DOHH2 (cell line): ENCODE results near the gene MED17.

Source experiments
- EZH2phosphoT487 ChIP-seq: fragments of 200-600 bp; sonication (generic); IDR thresholded peaks from 2 replicates; pipeline ENCODE4 v1.6.1; 2017; ENCODE audit warnings: borderline replicate concordance, mild to moderate bottlenecking, antibody characterized with exemption, low read length, moderate library complexity, mixed read lengths
- TF ChIP-seq, protein P1 (sequence below): fragments of 200-600 bp; sonication (generic); IDR thresholded peaks from one replicate; pipeline ENCODE4 v1.5.1; 2014; ENCODE audit warnings: antibody characterized with exemption, mild to moderate bottlenecking, low read depth, low read length; ENCODE audit not compliant: poor library complexity, severe bottlenecking

DNA sequence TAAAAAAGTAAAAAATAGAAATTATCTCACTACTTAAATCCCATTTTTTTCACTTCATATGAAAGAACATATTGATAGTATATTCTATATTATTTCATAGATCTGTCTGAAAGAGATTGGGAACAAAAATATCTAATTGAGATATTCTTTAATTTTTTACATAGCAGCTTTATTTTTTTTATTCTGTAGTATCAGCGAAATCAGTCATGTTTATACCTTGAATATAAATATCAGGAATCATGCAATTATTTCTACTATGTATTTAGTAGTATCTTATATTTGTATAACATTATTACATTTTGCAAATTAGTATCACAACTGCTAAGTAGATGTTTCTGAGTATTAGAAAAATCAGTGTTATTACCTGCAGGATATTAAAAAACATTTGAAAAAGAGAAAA lies 22.2 kb upstream of the MED17 start:
- TF ChIP-seq, protein P1, sequence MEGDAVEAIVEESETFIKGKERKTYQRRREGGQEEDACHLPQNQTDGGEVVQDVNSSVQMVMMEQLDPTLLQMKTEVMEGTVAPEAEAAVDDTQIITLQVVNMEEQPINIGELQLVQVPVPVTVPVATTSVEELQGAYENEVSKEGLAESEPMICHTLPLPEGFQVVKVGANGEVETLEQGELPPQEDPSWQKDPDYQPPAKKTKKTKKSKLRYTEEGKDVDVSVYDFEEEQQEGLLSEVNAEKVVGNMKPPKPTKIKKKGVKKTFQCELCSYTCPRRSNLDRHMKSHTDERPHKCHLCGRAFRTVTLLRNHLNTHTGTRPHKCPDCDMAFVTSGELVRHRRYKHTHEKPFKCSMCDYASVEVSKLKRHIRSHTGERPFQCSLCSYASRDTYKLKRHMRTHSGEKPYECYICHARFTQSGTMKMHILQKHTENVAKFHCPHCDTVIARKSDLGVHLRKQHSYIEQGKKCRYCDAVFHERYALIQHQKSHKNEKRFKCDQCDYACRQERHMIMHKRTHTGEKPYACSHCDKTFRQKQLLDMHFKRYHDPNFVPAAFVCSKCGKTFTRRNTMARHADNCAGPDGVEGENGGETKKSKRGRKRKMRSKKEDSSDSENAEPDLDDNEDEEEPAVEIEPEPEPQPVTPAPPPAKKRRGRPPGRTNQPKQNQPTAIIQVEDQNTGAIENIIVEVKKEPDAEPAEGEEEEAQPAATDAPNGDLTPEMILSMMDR: no peak
- TF ChIP-seq EZH2phosphoT487: no peak
